IMR-90 (cell line): ENCODE results near the gene SMAD7.

Experiments used
- BHLHE40 ChIP-seq: fragments of 150-350 bp; IDR thresholded peaks from 2 replicates; pipeline ENCODE4 v1.6.1; 2016; ENCODE audit warnings: mild to moderate bottlenecking, low read depth, low read length
- CTCF ChIP-seq: conservative IDR thresholded peaks from 2 replicates; pipeline ENCODE4 v1.5.1; 2012; ENCODE audit warnings: mild to moderate bottlenecking, low read depth, low read length, improper control_type of control experiment
- ELK1 ChIP-seq: fragments of 150-350 bp; IDR thresholded peaks from 2 replicates; pipeline ENCODE4 v1.6.1; 2016; ENCODE audit warnings: low read depth, mild to moderate bottlenecking, low read length, moderate library complexity, borderline replicate concordance
- NFE2L2 ChIP-seq: fragments of 150-350 bp; IDR thresholded peaks from 2 replicates; pipeline ENCODE4 v1.6.1; 2016; ENCODE audit warnings: low read depth, mild to moderate bottlenecking, low read length
- POLR2A ChIP-seq: IDR thresholded peaks from 2 replicates; pipeline ENCODE4 v1.6.1; 2012; ENCODE audit warnings: mild to moderate bottlenecking, low read depth, low read length
- RAD21 ChIP-seq: IDR thresholded peaks from 2 replicates; pipeline ENCODE4 v1.6.1; 2012; ENCODE audit warnings: low read length, improper control_type of control experiment
- RCOR1 ChIP-seq: IDR thresholded peaks from 2 replicates; pipeline ENCODE4 v1.6.1; 2012; ENCODE audit warnings: mild to moderate bottlenecking, low read length, improper control_type of control experiment; ENCODE audit not compliant: insufficient replicate concordance
- USF2 ChIP-seq: fragments of 150-350 bp; IDR thresholded peaks from 2 replicates; pipeline ENCODE4 v1.6.1; 2017; ENCODE audit warnings: mild to moderate bottlenecking, antibody characterized with exemption, low read length, low read depth

GRCh38 chr18:48924630-48925490, 25.9 kb downstream of the SMAD7 start:
- TF ChIP-seq CTCF (no peak), RAD21 (peak; percentile 19; the same call in 1 of the 2 replicates), NFE2L2 (no peak), USF2 (peak; percentile 51; the same call in 1 of the 2 replicates), POLR2A (no peak), ELK1 (no peak), BHLHE40 (no peak), RCOR1 (no peak)
